CD4-positive, alpha-beta T cell (primary cell): Measurements from ENCODE around the gene PRKAR2B. TPM values are rescaled to one million over a fixed set of nuclear protein-coding genes. Genes with fewer than 3 reads are reported as not detected.

Experiments used
- ATAC-seq: fragments of 200-7000 bp; cut with Tn5 transposase; one replicate; pipeline ENCODE4 v1.10.0; 2022; ENCODE audit warnings: mild to moderate bottlenecking; ENCODE audit not compliant: poor library complexity
- CTCF ChIA-PET: fragments of 350-600 bp; sonication (Branson Sonifier 250); formaldehyde crosslinking; loops from one replicate; lab custom pipeline; 2021; ENCODE audit warnings: antibody characterized with exemption, inconsistent platforms; lab: Charles Lee
- POLR2A ChIA-PET: fragments of 350-600 bp; sonication (Branson Sonifier 250); formaldehyde crosslinking; loops from one replicate; lab custom pipeline; 2021; ENCODE audit warnings: antibody characterized with exemption, inconsistent platforms; lab: Charles Lee
- DNase-seq, 14 experiments: peaks; one replicate each; pipeline ENCODE4 v3.0.0-alpha.2; 2013 to 2020; ENCODE audit warnings: mixed read lengths in 2 of 14
- H3K27ac ChIP-seq, 2 donors: one replicate each; pipeline versions ENCODE4 v1.5.1 to v1.7.0; 2013; ENCODE audit warnings: low read length in 2 of 2, low read depth in 1 of 2, mild to moderate bottlenecking in 1 of 2
- H3K27me3 ChIP-seq, 2 experiments: 1 replicate in 1 of 2; 2 replicates in 1 of 2; pipeline versions ENCODE4 v1.6.1 to v1.7.0; 2013; ENCODE audit warnings: low read length in 2 of 2, control low read depth in 1 of 2, mild to moderate bottlenecking in 1 of 2, moderate library complexity in 1 of 2; ENCODE audit not compliant: insufficient read depth in 2 of 2, control insufficient read depth in 1 of 2
- H3K36me3 ChIP-seq: one replicate; pipeline ENCODE4 v1.6.1; 2013; ENCODE audit warnings: low read length, control low read depth; ENCODE audit not compliant: insufficient read depth
- H3K4me1 ChIP-seq: one replicate; pipeline ENCODE4 v1.6.1; 2013; ENCODE audit warnings: low read length, control low read depth; ENCODE audit not compliant: insufficient read depth
- H3K4me3 ChIP-seq: one replicate; pipeline ENCODE4 v1.5.1; 2013; ENCODE audit warnings: mild to moderate bottlenecking, low read length, moderate library complexity
- H3K9me3 ChIP-seq, 2 experiments: 1 replicate in 1 of 2; 2 replicates in 1 of 2; pipeline versions ENCODE4 v1.6.1 to v1.7.0; 2013; ENCODE audit warnings: low read length in 2 of 2, mild to moderate bottlenecking in 2 of 2, control low read depth in 1 of 2, moderate library complexity in 1 of 2; ENCODE audit not compliant: control insufficient read depth in 1 of 2, insufficient read depth in 1 of 2
- H3K27ac Mint-ChIP-seq: one replicate; pipeline ENCODE4 v1.8.0; 2020; ENCODE audit warnings: mixed read lengths
- H3K27me3 Mint-ChIP-seq: one replicate; pipeline ENCODE4 v1.8.0; 2021; ENCODE audit warnings: mixed read lengths
- H3K36me3 Mint-ChIP-seq: one replicate; pipeline ENCODE4 v1.8.0; 2021; ENCODE audit warnings: low read depth, mixed read lengths
- H3K4me1 Mint-ChIP-seq: one replicate; pipeline ENCODE4 v1.8.0; 2021; ENCODE audit warnings: low read depth, mixed read lengths
- H3K4me3 Mint-ChIP-seq: one replicate; pipeline ENCODE4 v1.8.0; 2020; ENCODE audit warnings: mild to moderate bottlenecking, mixed read lengths
- H3K9me3 Mint-ChIP-seq: one replicate; pipeline ENCODE4 v1.8.0; 2020; ENCODE audit warnings: mixed read lengths
- intact Hi-C, 2 experiments: fragments of 100-400 bp; cut with DNase I in 1 of 2; cut with micrococcal nuclease in 1 of 2; formaldehyde crosslinking; loops; one replicate each; pipeline versions ENCODE4 v1.15.1 to v1.9.0; 2023 to 2025; cut with DNase I, micrococcal nuclease
- total RNA-seq, 174 experiments: library from RNA in 2 of 174; stranded (reverse) in 2 of 174; gene quantifications; one replicate each; pipeline ENCODE4 v1.2.3 and lab custom pipeline; 2021 to 2026
- TF ChIP-seq, protein P1 (sequence below): fragments of 200-600 bp; IDR thresholded peaks from one replicate; pipeline ENCODE4 v1.8.0; 2022; ENCODE audit warnings: antibody characterized with exemption, mild to moderate bottlenecking

PRKAR2B gene
- total RNA-seq, 2 experiments from 2014 or later: 0.41 to 0.42 TPM

DNA sequence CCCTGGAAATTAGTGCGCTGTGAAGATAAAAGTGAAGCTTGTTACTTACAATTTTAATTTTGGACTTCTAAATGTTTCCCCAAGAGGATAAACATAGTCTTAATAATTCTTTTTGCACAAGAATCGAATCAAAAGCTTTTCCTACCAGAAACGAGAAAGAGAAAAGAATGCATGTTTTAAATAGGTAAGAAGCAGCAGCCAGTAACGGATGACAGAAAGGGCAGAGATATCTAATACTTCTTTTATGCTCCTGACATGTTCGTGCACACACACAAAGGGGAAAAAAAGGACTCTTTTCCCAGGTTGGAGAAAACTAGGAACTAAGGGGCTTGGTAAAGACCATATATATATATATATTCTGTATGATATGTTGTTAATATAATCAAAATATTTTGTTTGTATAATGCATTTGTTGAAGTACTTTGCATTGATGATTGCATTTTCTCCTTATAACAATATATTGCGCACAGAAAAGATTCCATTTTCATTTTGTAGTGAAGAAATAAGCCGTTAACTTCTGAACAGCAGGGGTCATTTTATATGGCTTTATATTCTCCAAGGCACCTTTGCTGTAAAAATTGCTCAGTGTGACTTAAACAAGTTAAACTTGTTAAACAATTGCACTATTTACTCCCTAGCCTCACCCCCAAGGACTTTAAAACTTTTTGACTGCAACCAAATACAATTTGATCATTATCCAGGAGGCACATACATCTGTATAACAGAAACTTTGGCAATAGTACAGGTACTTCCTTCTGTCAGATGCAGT lies 2.2 kb downstream of the PRKAR2B start:
- TF ChIP-seq, protein P1, sequence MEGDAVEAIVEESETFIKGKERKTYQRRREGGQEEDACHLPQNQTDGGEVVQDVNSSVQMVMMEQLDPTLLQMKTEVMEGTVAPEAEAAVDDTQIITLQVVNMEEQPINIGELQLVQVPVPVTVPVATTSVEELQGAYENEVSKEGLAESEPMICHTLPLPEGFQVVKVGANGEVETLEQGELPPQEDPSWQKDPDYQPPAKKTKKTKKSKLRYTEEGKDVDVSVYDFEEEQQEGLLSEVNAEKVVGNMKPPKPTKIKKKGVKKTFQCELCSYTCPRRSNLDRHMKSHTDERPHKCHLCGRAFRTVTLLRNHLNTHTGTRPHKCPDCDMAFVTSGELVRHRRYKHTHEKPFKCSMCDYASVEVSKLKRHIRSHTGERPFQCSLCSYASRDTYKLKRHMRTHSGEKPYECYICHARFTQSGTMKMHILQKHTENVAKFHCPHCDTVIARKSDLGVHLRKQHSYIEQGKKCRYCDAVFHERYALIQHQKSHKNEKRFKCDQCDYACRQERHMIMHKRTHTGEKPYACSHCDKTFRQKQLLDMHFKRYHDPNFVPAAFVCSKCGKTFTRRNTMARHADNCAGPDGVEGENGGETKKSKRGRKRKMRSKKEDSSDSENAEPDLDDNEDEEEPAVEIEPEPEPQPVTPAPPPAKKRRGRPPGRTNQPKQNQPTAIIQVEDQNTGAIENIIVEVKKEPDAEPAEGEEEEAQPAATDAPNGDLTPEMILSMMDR: no peak
- ATAC-seq (no peak), DNase-seq (no peak)
- H3K4me3 Mint-ChIP-seq: no peak overlapping the region
- no peaks in the 10 kb centered on the region for H3K36me3 ChIP-seq
- POLR2A ChIA-PET: interaction anchor here (1.2 kb wide), 1 partner anchor 79 kb away, joined by 3 read pairs; no protein-coding TSS in a partner anchor
- CTCF ChIA-PET: no interaction called here
- H3K4me1 Mint-ChIP-seq: peaks cover 13% of the 10 kb centered on the region
- no peaks in the 10 kb centered on the region for H3K9me3 Mint-ChIP-seq
- no peak overlapping the region for H3K4me3 ChIP-seq
- no peaks in the 10 kb centered on the region for H3K9me3 ChIP-seq
- intact Hi-C loops: loop anchor here in 1 of 2 experiments (5.0 to 10.0 kb wide), 6 partner anchors 78 to 698 kb away; partner anchors contain the start of genes CBLL1, CCDC71L, COG5 and DUS4L
- peaks cover 10% of the 10 kb centered on the region for H3K4me1 ChIP-seq
- H3K27ac ChIP-seq: no peak overlapping the region
- no peak overlapping the region for H3K27ac Mint-ChIP-seq
- H3K36me3 Mint-ChIP-seq: peaks cover 4% of the 10 kb centered on the region
- peaks cover 12 to 30% of the 10 kb centered on the region in 2 experiments for H3K27me3 ChIP-seq
- H3K27me3 Mint-ChIP-seq: peaks cover 43% of the 10 kb centered on the region

DNA sequence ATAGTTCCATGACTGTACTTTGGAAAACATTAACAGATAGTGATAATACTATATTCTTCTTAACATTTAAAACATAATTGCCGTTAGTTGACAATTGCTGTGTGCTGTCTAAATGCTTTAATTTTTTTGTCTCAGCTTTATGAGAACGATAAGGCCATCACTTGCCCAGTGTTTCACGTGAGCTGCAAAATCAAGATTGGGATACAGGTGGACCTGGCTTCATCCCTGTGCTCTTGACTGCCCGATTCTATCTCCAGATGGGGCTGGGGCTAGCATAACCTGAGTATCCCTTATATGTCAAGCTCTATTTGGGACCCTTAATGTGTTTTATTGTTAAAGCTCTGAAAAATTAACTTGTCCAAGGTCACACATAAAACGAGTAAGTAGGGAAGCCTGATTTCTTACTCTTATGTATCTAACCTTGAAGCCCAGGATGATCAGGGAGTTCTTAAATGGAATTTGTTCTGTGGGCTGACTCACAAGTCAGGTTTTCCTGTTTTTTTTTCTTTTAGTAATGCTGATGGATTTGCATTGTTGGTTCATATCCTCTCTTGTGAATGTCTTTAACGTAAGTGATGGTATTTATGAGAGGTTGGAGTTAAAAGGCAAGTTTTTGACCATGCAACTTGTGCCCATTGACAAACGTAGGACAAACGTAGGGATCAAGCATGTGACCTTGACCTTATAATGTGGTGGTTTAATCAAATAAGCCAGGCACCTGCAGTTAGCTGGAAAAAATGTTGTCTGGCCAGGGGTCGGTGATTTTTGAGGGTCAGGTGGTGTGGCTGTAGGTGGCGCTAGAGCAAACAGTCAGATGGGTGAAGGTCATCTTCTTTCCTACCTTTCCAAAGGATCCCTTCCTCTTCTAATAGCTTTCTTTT lies 3.6 kb downstream of the PRKAR2B start:
- peaks cover 10% of the 10 kb centered on the region for H3K4me1 ChIP-seq
- DNase-seq (no peak), ATAC-seq (no peak)
- H3K27me3 ChIP-seq: peaks cover 12 to 30% of the 10 kb centered on the region in 2 experiments
- H3K36me3 ChIP-seq: no peaks in the 10 kb centered on the region
- H3K27ac Mint-ChIP-seq: no peak overlapping the region
- POLR2A ChIA-PET: interaction anchor here (0.7 to 1.2 kb wide), 2 partner anchors 10 to 78 kb away, joined by 3 read pairs; no protein-coding TSS in a partner anchor
- TF ChIP-seq, protein P1: no peak
- H3K4me3 Mint-ChIP-seq: no peak overlapping the region
- H3K27me3 Mint-ChIP-seq: peaks cover 43% of the 10 kb centered on the region
- no peaks in the 10 kb centered on the region for H3K9me3 ChIP-seq
- no peaks in the 10 kb centered on the region for H3K9me3 Mint-ChIP-seq
- H3K4me3 ChIP-seq: no peak overlapping the region
- CTCF ChIA-PET: no interaction called here
- peaks cover 13% of the 10 kb centered on the region for H3K4me1 Mint-ChIP-seq
- peaks cover 4% of the 10 kb centered on the region for H3K36me3 Mint-ChIP-seq
- no peak overlapping the region for H3K27ac ChIP-seq
- intact Hi-C loops: loop anchor here in 1 of 2 experiments (5.0 to 10.0 kb wide), 6 partner anchors 77 to 697 kb away; partner anchors contain the start of genes CBLL1, CCDC71L, COG5 and DUS4L

DNA sequence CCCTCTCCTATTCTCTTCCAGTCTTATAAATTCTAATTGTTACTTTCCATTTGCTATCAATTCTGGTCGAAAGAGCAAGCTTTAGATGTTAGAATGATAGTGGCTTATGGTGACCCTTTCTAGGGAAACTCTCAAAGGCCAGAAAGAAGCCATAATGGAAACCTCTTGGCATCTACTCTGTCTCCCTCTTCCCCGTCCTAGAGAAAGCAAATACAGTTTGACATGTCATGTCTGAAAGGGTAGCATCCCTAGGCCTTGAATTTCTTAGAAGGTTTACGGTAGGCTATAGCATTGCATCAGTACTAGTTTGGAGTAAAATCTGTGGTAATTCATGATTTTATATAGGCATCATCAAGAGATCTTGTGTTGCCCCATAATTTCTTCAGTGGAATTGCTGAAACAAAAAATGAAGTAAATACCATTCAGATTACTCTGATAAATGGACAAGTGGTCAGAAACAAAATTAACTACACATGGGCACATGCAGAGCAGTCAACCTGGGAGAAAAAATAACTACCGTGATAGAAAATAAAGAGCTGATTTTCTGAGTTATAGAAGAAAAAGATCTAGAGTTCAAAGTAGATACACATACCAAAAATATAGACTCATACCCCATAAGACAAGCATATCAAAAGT lies 4.4 kb downstream of the PRKAR2B start:
- H3K36me3 ChIP-seq: no peaks in the 10 kb centered on the region
- Mint-ChIP-seq H3K4me1 (peaks cover 10% of the 10 kb centered on the region), H3K27ac (no peak overlapping the region), H3K4me3 (no peak overlapping the region), H3K27me3 (peaks cover 41% of the 10 kb centered on the region), H3K9me3 (no peaks in the 10 kb centered on the region), H3K36me3 (peaks cover 2% of the 10 kb centered on the region)
- ChIA-PET CTCF (no interaction called here), POLR2A (no interaction called here)
- DNase-seq (no peak), ATAC-seq (no peak)
- H3K27ac ChIP-seq: no peak overlapping the region
- no peak overlapping the region for H3K4me3 ChIP-seq
- peaks cover 12 to 30% of the 10 kb centered on the region in 2 experiments for H3K27me3 ChIP-seq
- H3K4me1 ChIP-seq: peaks cover 10% of the 10 kb centered on the region
- no peaks in the 10 kb centered on the region for H3K9me3 ChIP-seq
- intact Hi-C loops: loop anchor here in 1 of 2 experiments (5.0 to 10.0 kb wide), 6 partner anchors 76 to 696 kb away; partner anchors contain the start of genes CBLL1, CCDC71L, COG5 and DUS4L
- TF ChIP-seq, protein P1: no peak
